Activated CD4-positive, alpha-beta T cell treated with anti-CD3 and anti-CD28 coated beads, Interleukin-2, amount 50 U/mL, for 4 hours (primary cell): ENCODE data around the gene SYT8.
"Not testable (repeated sequence)": the region's sequence is repeated elsewhere in the genome, so short reads cannot be mapped to it uniquely, and the experiment has no call there.

Experiments used
- DNase-seq, 2 experiments: peaks; one replicate each; pipeline ENCODE4 v3.0.0-alpha.2; 2020

SYT8 gene

DNA sequence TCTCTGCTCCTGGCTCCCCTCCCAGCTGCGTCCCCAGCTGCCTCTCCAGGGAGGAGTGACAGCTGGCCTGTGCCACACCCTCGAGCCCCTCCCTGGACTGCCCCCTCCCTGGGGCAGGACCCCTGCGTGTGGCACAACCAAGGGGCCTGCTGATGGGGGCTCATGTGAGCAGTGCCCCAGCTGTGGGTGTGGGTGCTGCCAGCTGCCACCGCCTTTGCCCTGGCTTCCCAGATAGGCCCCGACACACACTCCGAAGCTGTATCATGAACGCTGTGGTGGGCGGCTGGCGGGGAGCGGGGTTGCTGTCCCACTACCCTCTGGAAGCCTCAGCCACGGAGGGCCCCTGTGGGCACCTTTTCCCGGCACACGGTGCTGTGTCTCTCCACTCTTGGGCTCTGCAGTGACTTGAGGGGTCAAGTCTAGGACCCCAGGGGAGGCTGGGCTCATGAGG is 41.1 kb downstream of the SYT8 start:
- DNase-seq, result not testable (repeated sequence)

- DNase-seq, result no peak
Observed at GRCh38 chr11:1876361-1877063, 41.7 kb downstream of the SYT8 start.

DNA sequence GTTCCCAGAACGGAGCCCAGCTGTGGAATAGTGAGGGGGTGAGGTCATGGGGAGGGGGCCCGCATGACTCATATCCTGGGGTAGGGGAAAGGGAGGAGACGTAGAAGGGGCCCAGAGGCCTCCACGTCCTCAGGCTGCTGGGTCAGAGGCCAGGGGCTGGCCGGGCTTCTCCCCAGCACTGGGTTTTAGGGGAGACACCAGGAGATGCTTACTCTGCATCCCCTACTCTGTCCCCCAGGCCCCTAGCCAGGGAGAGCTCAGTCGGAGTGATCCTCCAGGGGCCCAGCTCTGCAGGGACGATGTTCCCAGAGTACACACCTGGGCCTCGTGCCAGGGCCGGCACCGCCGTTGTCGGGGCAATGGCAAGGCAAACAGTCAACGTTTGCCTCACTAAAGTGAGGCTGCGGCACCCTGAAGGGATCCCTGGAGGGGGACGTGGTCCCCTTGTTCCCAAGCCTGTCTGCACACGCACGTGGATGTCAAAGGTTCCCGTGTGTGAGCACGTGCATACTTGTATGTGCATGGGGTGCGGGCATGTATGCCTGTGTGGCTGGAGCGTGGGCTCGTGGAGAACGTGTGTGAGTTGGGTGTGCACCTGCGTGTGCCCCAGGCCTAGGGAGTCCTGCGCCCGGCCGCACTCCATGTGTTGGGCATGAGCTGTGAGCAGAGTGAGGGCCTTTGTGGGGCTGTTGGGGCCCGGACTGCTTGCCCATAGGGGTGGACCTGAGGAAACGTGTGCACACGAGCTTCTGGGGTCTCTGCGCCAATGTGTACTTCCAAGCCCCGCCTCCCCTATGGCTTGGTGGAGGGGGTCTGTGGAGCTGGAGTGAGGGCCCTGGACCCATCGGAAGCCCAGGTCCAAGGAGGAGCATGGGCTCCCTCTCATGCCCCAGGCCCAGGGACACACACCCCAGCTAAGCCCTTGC is 42.7 kb downstream of the SYT8 start:
- DNase-seq, result no peak

- DNase-seq, result no peak
Observed at GRCh38 chr11:1878137-1879031, 43.6 kb downstream of the SYT8 start.

- DNase-seq, result no peak
Observed at GRCh38 chr11:1879342-1879940, 44.7 kb downstream of the SYT8 start.

DNA sequence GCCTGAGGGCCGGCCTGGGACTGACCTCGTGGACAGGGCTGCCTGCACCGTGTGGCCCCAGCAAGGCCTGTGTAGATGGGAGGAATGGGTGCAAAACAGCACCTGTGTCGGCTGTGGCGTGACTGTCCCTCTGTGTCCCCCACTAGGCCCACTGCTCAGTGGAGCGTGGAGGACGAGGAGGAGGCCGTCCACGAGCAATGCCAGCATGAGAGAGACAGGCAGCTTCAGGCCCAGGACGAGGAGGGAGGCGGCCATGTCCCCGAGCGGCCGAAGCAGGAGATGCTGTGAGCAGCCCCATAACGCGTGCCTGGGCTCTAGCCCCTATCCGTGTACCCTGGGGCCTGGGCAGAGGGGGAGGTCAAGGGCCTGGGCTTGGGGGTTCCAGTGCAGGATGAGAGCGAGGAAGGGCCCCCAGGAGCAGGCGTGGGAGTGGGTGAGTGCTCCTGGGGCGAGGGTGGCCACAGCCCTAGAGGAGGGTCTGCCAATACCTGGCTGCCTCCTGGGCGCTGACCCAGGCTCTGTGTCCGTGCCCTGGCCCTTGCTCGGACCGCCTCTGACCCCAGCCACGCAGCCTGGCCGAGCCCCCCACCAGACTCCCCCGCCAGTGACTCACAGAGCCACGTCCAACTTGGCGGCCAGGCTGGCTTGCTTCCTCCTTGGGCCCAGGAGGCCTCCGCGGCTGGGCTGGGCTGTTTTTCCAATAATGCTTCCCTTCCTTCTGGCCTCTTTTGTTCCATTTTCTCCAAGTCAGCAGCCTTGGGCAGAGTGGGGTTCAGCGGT is 45.3 kb downstream of the SYT8 start:
- DNase-seq, result no peak

DNA sequence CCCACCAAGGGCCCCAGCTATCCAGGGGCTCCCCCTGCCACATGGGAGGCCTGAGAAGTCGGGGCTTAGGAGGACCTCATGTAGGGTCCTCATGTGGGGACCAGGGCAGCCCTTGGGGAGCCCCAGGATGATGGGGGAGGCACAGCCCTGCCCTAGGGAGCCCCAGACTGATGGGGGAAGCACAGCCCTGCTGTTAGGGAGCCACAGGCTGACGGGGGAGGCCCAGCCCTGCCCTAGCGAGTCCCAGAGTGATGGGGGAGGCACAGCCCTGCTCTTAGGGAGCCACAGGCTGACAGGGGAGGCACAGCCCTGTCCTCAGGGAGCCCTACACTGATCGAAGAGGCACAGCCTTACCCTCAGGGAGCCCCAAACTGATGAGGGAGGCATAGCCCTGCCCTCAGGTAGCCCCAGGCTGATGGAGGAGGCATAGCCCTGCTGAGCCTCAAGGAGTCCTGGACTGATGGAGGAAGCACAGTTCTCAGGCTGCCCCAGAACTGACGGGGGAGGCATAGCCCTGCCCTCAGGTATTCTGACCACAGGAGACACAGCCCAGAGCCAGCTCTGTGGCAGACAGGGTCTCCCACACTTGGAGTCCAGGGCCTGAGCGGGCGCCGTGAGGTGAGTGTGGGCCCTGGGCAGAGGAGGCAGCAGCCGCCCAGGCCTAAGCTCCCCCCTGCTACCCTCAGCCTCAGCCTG is 46.1 kb downstream of the SYT8 start:
- no peak for DNase-seq

- DNase-seq, result no peak
Observed at GRCh38 chr11:1881442-1882264, 46.9 kb downstream of the SYT8 start.

DNA sequence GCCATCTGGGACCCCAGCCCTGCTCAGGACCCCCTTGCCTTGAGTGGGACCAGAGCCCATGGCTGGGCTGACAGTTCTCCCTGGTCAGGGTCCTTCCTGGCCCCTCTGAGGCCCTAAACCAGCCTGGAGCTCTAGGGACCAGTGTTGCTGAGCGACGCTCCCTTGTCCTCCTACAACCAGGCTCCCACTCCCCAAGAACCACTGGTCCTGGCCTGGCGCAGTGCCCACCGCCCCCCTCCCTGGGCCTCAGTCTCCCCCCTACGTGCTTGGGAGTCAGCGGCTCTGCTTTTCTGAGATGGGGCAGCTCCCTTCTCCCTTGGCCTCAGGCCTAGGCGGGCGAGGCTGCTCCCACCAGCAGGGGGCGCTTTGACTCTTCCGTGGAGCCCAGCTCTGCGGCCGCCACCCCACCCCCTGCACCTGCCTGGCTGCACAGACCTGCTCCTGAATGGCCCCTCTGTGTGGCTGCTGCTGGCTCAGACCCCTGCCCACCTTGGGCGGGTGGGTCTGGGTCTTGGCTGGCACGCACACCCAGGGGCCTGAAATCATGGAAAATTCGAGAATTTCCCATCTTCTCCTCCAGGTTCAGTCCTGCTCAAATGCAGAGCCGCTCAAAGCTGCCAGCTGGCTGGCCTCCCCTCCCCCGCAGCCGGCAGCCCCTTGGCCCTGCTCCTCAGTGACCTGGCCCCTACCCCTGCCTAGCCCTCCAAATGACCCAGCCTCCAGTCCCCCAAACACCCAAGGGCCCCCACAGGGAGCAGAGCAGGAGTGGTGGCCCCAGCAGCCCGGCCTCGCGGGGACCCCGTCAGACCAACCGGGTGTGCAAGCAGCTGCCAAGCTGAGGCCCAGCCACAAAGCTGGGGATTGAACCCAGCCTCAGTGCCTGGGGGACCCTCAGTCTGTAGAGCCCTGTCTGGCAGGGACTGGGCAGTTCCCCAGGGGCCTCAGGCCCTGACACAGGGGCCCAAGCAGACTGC is 47.8 kb downstream of the SYT8 start:
- DNase-seq, result peak; percentile 66 to 71

DNA sequence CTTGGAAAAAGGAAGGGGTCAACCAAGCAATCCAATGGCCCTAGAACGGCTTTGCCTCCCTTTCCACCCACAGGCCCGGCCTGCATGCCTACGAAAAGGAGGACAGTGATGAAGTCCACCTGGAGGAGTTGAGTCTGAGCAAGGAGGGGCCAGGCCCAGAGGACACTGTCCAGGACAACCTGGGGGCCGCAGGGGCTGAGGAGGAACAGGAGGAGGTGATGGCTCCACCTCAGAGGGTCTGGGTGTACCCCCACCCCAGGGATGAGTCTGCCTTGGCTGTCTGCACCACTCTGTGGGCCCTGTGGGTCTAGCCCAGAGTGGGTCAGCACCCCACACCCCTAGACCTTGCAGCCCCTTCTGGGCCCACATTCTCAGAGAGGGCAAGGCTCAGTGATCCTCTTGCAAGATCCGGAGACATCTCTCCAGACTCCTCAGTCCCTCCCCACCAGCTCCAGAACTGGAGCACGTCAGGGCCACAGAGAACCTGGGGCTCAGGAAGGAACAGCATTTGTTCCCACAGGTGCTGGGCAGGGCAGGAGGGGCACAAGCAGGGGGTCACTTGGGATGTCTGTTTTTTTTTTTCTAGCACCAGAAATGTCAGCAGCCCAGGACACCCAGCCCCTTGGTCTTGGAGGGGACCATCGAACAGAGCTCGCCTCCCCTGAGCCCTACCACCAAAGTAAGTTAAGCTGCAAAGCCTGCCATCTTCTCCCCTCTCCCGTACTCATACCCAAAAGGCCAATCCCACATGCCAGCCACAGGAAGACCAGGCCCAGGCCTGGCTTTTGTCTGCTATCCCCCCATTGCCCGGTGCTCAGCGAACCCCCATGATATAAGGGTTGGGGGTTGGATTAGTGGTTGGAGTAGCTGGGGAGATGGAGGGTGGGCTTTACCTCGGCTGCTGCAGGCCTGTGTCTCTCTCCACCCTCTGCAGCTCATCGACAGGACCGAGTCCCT is 48.8 kb downstream of the SYT8 start:
- no peak for DNase-seq

GRCh38 chr11:1884303-1884700 is 49.5 kb downstream of the SYT8 start:
- DNase-seq, result no peak

- DNase-seq, result not testable (repeated sequence)
Observed at GRCh38 chr11:1886551-1886950, 51.8 kb downstream of the SYT8 start.
